GM19025 (cell line): ENCODE results near the gene PGAM2.
A peak's percentile ranks its signal among the peaks of the same experiment; 100 is the strongest.

Experiments used
- ATAC-seq: cut with Tn5 transposase; IDR thresholded peaks from one replicate; pipeline ENCODE4 v1.9.1; 2021; ENCODE audit warnings: mild to moderate bottlenecking, low read depth, moderate library complexity; ENCODE audit not compliant: unreplicated experiment

PGAM2 gene

DNA sequence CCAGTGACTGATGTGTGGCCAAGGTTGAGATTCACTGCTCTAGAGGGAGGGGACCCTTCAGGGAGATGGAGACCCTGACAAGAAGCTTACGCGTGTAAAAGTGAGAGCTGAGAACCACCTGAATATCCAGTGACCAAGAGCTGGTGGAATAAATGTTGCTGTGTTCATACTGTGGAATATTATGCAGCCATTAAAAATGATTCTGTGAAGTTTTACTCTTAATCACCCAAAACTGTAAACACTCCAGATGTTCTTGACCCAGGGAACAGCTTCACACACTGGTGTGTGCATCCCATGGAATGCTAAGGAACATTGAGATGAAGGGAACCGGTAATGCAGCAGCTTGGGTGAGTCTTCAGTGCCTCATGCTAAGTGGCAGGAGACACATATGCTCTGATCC lies 21.3 kb upstream of the PGAM2 start:
- no peak for ATAC-seq

DNA sequence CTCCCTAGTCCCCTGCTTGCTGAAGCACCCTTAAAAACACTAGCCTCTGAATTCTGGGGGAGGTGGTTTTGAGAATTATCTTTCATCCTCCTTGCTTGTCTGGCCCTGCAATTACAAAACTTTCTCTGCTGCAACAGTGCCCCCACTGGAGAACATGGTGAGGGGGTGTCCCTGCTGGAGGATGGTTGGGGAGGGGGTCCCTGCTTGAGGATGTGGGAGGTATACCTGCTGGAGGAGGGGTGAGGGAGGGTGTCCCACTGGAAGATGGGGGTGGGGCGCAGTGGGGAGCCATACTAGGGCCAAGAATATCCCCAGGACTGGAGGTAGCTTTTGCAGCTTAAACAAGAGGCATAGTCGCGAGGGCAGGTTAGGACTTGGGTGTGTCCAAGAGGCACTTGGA lies 20.2 kb upstream of the PGAM2 start:
- no peak for ATAC-seq

DNA sequence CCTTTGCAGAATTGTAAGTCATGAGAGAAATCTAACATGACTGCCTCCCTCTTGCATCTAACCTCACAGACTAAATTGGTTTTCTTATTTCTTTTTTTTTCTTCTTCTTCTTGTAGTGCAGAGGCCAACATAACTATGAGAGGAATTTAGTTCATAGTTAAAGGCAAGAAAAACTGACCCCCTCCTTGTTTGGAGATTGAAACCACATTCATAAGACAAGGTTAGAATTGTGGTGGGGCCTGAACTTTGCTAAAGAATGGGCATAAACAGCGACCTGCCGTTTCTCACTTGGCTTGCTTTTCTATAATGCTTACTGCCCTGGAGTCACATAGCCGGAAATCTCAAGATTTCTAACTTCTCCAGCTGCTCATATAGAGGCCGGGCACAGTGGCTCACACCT lies 19.3 kb upstream of the PGAM2 start:
- no peak for ATAC-seq

DNA sequence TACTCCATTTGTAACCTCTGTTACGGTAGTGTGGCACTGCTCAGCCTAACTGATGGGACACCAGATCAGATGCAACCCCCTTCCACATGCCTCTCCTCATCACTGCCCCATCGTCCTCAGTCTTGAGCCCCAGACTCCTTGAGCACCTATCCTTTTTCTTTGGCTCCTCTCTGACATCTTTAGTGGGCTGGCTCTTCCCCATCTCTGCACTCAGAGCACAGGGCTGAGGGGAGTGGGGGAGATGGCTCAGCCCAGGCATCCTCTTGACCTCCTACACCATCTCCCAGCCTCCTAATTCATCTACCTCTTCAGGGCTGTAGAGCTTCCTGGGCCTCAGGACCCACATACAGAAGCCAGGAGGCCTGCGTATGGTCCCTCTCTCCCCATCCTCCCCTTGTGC lies 18.4 kb upstream of the PGAM2 start:
- ATAC-seq = no peak

DNA sequence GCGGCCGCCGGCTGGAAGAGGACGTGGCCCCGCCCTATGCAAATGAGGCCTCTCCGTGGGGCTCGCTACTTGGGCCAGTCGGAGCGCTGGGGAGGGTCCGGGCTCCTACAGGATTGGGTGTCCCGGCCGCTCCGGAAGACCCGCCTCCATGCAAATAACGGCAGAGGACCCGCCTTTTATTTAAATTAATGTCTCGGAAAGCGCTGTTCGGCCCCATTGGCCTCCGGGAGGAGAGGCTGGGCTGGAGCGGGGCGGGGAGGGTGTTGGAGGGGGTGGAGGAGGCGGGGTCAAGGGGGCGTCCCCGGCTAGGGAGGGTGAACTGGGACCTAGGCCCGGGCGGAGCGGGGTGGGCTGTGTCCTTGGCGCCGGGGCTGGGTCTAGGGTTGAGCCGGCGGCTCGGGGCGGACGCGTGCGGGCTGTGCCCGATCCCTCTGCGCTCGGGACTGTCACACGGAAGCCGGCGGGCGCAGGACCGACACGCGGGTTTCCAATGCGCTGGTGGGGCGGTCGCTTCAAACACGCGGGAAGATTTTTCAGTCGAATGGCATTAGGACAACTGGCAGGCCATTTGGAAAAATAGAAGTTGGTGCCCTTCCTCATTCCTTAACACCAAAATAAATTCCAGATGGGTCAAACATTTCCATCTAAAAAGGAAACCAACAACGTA lies 17.3 kb upstream of the PGAM2 start:
- peak; percentile 89 for ATAC-seq

DNA sequence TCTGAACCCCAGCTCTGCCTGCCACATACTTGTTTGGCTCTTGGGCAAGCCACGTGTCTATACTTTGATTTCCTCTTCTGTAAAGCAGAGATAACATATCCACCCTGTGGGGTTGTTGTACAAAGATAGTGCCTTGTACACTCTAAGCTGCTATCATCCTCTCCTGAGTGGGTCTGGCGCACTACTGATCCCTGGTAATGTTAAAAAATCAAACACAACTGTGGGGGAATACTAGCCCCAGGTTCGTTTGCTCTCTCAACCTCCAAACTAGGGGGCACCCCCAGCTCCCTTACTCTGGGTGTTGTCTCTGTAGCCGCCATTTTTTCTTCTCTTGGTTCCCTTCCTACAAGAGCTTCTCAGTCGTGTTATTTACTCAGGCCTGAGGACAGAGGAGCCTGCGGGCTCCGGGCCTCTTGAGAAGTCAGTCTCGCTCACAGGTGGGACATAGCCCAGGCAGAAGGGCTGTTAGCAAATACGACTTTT lies 15.9 kb upstream of the PGAM2 start:
- no peak for ATAC-seq

DNA sequence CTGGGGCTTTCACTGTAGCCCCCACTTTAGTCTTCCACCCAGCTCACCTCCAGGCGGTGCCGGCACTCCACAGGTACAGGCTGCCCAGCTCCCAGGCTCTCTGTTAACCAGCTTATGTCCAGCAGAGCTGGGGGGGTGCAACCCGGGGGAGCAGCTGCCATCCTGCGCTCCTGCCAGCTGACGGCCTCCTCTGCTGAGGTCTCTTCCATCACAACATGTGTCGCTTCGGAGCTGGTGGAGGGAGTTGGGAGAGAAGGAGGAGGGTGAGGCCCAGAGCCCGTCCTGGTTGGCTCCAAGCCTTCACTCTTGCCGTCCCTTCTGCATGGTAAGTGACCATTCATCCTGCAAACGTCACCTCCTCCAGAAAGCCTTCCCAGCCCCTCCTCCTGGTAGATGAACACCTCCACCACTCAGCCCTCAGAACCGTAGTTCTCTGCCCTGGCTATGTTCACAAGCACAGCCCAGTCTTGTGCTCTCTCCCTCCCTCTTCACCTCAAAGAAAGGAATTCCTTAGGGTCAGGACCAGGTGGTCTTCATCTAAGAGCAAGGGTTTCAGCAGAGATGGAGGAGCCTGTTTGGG lies 15.4 kb upstream of the PGAM2 start:
- no peak for ATAC-seq

DNA sequence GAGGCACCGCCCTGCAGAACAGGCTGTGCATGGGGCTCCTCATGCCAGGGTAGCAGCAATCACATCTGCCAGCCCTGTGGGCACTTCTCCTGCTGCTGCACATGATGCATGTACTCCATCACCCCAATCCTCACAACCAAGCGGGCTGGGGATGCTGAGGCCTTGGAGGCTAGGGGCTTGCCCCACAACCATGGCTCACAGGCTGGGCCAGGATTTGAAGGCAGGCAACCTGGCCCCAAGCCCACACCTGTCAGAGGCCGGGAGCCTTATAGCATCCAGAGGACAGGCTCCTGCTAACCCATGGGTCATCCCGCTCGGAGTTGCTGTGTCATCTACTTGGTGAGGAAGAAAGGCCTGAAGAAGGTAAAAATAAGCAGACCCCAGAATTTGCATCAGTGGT lies 14.8 kb upstream of the PGAM2 start:
- no peak for ATAC-seq

DNA sequence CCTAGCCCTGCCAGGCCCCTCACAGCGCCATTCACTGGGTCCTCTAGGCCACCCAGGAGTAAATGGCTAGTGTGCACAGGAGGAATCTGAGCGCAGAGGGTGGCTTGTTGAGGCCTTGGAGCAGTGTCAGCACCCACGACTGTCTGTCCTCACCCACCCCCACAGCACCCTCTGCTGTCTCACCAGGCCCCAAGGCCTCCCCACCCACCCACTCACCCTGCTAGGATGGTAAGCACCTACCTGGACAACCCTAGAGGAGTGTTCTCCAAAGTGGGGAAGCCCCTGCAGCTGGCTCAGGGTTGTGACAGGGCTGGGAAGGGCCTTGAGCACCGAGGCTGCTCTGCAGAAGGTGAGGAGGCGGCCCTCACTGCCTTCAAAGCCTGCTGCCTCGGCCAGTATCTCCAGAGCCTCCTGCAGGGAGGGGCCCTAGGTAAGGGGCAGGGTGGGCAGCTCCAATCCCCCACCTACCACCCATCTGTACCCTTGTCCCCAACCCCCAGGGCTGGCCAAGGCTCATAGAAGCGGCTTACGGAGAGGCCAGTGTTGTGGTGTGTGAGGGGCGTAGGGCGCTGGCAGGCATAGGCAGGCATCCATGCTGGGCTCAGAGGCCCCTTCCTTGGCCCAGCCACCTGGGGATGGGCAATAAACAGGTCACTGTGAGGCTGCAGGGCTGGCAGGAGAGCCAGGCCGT lies 14.1 kb upstream of the PGAM2 start:
- no peak for ATAC-seq

DNA sequence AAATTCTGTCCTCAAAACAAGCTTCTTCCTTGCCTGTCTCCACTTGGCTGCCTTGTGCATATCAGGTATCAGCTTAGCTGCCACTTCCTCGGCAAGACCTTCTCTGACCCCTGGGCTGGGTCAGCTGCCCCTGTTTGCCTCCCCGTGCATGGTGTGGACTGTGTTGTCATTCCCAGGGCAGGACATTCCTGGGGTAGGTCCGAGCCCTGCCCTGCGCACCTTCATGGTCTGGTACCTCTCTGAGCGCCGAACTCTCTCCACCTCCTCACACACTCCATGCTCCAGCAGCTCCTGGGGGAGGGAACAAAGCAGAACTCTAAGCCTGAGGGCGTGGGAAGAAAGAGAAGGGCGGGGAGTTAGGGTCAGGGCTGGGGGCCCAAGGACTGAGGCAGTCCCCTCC lies 13.2 kb upstream of the PGAM2 start:
- no peak for ATAC-seq

DNA sequence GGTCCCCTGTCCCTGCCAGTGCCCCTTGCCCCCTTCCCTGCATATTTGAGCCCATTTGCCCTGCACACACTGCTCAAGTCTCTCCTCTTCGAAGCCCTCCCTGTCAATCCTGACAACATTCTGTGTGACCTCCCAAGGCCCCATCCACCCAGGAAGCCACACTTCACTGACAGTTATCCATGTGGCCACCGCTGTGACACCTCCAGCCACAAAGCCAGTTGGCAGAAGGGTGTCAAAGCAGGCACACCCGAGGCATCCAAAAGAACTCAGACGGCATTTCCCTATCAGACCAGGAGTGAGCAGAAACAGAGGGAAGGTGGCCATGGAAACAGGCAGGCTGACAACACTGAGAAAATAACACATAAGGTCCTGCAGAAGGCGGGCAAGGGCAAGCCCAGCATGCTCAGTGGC lies 12.3 kb upstream of the PGAM2 start:
- no peak for ATAC-seq

DNA sequence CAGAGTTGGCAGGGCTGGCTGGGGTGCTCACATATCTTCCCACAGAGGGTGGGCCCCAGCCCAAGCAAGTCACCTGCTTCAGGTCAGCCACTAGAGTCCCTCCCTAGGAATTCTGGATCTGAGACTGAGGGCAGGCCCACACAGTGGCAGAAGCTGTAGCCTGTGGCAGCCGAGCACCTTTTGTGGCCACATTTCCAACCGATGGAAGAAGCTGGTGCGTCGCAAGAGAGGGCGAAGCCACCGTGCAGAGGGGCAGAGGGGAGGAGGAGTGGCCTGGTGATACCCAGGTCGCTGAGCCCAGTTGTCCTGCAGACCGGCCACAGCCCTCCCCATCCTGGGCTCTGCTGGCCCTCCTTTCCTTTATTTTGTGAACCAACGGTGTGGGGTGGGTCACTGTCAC lies 11.7 kb upstream of the PGAM2 start:
- no peak for ATAC-seq

DNA sequence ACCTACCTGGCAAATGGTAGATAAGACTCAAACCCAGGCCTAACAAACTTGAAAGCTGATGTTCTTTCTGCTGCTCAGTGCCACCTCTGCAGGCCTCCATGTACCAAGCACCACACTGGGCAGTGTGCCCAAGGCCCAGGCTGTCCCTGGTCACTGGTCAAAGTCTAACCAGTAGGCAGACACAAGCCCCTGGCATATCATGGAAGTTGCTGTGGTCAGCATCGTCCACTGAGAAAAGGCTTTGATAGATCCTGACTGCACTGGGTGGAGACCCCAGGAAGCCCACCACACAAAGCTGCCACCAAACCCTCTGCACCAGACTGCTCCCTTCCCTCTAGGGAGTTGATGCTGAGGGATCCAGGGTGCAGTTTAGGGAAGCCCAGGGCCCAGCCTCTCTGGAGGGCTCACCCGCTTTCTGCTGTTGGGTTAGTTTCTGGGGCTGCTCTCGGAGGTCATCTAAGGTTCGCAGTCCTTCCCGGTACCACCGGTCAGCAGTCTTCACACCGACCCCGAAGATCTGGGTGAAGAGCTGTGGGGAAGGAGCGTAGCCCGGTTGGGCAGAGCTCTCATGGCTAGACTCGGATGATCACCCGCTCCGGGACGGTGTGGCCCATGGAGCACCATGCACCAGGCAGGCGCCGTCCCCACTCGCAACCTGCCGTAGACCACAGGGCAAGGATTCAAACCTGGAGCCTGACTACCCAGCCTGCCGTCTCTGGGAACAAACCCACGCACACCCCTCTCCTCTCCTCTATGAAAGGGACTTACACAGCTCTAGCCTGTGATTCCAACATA lies 10.9 kb upstream of the PGAM2 start:
- ATAC-seq = no peak

DNA sequence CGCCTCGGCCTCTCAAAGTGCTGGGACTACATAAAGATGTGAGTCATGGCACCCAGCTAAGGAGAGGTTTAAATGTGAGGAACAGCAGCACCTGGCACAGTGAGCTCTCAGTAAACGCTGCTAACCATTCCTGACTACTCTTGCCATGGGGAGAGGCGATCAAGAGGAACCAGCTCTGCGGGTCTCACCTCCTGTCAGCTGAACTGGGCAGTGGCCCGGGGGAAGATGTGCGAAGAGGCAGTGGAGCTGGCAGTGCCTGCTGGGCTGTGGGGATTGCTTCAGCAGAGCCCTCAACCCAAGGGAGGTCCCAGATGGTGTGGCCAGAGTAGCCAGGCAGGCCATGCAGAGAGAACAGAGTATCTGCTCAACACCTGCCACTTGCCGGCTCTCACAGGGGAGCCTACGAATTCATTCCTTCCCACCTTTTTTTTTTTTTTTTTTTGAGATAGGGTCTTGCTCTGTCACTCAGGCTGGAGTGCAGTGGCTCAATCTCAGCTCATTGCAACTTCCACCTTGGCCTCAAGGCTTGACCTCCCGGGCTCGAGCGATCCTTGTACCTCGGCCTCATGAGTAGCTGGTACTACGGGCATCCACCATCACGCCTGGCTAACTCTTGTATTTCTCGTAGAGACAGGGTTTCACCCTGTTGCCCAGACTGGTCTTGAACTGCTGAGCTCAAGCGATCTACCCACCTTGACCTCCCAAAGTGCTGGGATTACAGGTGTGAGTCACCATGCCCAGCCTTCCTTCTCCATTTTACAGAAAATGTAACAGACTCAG lies 10.1 kb upstream of the PGAM2 start:
- no peak for ATAC-seq

DNA sequence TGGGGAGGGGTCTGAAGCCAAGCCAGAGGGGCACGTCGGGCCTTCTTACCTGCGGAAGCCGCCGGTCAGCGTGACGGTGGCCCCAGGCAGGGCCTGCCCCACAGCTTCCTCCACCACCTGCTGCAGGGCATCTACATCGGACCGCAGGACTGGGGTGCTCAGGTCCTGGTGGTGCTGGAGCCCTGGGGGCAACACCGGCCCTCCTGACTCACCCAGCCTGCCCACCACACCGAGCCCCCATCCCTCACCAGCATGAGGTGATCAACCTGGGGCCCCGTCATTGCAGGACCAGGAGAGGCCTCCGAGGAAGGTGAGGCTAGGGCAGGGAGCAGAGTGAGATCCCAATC lies 9.0 kb upstream of the PGAM2 start:
- no peak for ATAC-seq

DNA sequence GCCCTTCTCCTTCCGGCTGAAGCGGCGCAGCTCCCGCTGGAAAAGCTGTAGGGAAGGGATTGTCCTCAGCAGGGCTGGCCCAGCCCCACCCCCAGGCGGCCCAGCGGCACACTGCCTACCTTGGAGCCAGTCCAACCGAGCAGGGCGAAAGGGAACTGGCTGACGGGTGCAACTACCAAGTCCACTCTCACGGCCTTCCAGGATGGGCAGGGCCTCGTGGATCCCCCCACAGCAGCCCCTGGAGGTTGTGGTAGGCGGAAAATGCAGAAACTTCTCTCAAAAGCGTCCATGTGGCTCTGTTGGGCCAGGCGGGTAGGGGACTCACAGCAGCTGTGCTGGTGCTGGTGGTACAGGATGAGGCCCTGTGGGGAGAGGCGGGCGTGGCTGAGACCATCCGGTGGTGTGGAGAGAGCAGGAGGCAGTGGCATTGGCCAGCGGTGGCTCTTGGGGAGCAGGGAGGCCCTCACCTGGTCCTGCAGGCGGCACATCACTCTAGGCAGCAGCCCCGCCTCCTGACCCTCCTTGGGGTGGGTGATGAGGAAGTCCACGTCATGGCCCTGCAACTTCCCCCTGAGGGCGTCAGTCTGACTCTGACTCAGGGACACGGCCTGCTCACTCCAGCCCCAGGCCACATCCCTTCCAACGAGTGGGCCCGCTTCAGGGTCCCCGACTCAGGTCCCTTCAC lies 8.4 kb upstream of the PGAM2 start:
- ATAC-seq = peak; percentile 55

DNA sequence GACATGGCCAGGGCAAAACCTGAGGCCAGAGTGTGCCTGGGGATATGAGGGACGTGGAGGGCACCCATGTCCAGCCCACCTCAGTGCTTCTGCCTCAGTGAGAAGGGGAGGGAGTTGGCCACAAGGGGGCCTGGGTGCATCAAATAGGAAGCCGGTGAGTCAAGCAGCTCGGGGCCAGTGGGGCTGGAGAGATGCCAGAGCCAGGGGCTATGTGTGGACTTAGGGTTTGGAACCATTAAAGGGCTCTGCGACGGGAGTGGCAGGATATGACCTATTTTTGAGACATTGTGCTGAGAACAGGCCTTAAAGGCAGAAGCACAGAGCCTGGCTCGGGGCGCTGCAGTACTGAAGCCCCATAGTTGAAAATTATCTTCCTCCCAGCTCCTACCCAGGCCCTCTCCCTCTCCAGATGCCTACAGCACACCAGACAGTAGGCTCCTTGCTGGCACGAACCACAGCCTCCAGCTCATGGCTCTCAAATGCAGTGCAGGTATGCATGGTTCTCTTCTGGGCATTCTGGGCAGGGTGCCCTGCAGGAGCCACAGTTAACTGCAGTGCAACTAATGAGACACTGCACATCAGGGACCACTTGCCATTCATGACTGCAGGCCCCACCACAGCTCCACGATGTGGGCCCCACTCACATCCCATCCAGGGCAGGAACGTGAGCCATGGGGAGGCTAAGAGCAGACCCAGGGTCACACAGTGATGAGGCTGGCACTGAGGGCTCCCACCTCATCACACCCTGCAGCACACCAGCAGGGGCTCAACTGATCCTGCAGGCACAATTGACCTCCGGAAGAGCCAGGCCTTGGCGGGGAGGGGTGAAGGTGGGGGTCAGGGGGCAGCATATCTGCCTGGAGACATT lies 7.2 kb upstream of the PGAM2 start:
- no peak for ATAC-seq

DNA sequence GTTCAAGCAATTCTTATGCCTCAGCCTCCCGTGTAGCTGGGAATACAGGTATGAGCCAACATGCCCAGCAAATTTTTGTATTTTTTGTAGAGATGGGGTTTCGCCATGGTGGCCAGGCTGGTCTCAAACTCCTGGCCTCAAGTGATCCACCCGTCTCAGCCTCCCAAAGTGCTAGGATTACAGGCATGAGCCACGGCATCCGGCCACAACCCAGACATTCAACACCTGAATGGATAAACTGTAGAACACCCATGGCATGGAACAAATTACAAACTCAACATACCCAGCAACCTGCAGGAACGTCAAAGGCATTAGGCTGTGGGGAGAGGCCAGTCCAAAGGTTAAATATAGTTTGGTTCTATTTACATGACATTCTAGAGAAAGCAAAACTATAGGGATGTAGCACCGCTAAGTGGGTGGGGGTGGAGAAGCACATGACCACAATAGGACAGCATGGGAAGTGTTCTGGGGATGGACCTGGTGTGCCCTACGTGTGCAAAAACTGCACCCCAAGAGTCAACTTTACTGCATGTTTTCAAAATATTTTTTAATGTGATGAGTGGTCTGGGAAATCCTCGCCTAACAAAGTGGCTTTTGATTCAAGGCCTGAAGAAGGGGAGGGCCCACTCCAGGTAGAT lies 6.5 kb upstream of the PGAM2 start:
- ATAC-seq = no peak

DNA sequence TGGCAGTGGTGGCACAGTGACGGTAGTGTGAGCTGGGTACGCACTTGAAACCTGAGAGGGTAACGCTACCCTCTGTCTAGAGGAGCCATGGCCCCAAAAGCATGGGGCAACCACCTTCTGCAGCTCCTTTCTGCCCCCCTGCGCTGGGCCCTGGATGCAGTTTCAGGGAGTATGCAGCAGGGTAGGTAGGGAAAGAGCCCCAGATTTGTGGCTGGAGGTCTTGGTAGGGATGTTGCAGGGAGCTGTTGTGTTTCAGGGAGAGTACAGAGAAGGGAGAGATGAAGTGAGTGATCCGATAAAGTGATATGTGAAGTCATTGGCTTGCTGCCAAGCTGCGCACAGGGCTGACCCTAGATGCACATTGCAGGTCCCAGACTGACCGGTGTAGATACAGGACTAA lies 2.7 kb upstream of the PGAM2 start:
- no peak for ATAC-seq
